Activated T-helper 1 cell treated with anti-CD3 and anti-CD28 coated beads, Interleukin-2, amount 50 U/mL, for 16 hours (primary cell): ENCODE results near the gene RAD54L2.
"Not testable (repeated sequence)": the region's sequence is repeated elsewhere in the genome, so short reads cannot be mapped to it uniquely, and the experiment has no call there.

ENCODE experiments used
- DNase-seq, 2 donors: peaks; one replicate each; pipeline ENCODE4 v3.0.0-alpha.2; 2020; ENCODE audit warnings: low read depth in 1 of 2, low spot score in 1 of 2

RAD54L2 gene

DNA sequence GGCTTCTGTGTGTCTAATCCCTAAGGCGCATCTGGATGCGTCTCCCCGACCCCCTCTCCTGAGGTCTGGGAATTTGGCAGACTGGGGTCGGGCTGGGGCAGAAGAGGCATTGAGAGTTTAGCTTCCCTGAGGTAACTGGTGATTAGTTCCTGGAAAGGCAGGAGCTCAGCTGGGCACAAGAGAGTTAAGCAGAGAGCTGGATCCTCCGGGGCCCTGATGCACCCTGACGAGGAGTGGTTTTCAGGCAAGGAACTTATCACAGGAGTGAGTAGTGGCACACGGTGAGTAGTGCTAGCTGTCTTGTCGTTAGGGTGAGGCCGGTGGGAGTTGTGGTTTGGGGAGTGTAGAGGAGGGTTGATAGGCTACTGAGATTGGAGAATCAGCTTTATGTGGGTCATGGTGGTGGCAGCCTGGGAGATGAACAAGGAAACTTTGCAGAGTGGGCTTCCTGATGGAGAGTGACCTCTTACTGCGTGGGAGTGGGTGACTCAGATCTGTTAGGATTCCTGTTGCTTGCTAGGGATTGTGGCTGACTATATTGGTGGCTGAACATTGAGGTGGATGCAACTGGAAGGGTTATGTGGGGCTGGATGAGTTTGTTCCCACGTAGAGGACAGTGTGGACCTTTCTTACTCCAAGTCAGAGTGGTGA, 897 bp downstream of the RAD54L2 start:
- no peak for DNase-seq

DNA sequence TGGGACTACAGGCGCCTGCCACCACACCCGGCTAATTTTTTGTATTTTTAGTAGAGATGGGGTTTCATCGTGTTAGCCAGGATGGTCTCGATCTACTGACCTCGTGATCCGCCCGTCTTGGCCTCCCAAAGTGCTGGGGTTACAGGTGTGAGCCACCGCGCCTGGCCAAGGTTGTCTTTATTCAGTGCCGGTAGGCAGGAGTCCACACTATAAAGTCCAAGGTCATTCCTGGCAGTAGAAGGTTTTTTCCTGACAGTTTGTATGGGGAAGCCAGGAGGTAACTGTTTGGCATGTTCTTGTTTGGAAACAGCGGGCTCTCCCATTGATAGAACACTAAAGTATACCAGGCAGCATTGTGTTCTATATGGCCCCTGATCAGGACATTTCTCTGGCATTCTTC, 4.1 kb downstream of the RAD54L2 start:
- not testable (repeated sequence) for DNase-seq

DNA sequence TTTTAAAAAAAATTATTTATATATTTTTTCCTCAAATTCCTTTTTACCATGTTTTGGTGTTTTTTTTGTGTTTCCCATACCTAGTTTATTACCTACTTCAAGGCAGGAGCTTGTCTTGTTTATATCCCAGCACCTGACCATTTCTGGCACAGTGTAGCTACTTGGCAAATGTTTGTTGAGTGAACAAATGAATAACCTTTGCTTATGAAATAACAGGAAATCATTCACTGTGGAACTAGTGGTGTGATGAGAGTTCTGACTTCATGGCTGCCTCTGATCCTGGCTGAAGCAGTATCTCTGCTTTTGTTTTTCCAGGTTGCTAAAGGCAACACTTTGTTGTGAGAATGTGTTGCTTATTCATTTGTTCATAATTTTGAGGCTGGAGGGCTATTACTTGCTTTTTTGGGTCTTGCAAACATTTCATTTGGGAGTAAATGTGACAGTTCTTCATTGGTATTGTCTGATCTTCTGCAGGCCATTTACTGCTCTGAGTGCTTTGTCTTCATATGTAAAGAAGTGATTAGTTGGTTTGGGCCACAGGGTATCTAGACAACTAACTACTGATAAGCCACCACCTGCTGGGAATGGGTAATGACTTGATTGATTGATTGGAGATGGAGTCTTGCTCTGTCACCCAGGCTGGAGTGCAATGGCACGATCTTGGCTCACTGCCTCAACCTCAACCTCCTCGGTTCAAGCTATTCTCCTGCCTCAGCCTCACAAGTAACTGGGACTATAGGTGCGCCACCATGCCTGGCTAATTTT, 5.7 kb downstream of the RAD54L2 start:
- DNase-seq, result no peak

DNA sequence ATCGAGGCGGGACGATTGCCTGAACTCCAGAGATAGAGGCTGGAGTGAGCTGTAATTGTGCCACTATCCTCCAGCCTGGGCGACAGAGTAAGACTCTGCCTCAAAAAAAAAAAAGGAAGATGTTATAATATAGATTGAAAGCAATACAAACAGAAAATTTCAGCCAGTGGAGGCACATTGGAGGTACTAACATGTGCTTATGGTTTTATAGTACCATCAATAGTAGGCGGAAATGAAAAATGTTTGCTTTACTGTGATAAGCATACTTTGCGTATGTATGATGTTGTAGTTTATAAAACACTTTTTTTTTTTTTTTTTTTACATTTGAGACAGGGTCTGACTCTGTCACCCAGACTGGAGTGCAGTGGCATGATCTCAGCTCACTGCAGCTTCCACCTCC, 8.8 kb downstream of the RAD54L2 start:
- no peak for DNase-seq

DNA sequence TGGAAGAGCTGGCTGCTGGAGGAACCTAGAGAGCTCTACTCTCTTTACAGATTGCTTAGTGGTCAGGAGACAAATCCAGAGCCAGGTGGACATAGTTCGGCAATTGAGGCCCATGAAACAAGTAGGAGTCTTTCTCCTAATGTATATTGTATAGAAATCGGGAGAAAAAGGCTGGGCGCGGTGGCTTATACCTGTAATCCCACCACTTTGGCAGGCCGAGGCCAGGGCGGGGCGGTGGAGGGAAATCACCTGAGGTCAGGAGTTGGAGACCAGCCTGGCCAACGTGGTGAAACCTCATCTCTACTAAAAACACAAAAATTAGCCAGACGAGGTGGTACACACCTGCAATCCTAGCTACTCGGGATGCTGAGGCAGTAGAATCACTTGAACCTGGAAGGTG, 10.8 kb downstream of the RAD54L2 start:
- DNase-seq, result no peak

DNA sequence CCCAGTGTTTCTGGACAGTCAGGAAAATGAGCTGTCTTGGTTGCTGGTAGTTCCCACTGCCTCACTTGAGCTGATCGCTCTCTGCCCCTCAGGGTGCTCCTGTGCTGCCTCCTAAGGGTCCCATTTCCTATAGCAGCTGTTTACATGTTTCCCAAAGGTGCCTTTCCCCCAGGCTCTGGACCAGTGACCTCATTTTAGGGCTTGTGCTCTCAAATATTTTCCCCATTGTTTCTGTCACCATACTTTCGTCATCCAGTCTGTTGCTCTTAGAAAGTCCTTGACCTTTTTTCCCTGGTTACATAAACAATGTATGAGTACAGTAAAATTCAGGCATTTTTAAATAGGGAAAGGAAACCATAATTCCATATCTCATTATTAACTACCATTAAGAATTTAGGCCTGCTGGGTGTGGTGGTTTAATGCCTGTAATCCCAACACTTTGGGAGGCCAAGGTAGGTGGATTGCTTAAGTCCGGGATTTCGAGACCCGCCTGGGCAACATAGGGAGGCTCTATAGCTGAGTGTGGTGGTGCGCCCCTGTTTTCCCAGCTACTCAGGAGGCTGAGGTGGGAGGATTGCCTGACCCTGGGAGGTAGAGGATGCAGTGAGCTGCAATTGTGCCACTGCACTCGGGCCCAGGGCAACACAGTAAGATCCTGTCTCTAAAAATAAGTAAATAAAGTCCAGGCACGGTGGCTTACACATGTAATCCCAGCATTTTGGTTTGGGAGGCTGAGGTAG, 11.7 kb downstream of the RAD54L2 start:
- no peak for DNase-seq

DNA sequence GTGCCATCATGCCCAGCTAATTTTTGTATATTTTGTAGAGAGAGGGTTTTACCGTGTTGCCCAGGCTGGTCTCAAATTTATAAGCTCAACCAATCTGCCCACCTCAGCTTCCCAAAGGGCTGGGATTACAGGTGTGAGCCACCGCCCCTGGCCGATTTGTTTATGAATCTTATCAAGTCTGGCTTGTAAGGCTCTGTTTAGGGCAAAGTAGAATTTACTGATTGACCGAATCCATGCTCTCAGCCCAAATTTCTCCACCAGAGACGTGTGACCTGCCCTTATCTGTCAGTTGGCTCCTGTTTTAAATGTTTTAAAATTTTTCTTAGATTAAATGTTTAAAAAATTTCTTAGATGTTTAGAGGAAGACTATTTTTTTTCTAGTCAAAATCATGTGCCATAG, 19.5 kb downstream of the RAD54L2 start:
- DNase-seq, result no peak

DNA sequence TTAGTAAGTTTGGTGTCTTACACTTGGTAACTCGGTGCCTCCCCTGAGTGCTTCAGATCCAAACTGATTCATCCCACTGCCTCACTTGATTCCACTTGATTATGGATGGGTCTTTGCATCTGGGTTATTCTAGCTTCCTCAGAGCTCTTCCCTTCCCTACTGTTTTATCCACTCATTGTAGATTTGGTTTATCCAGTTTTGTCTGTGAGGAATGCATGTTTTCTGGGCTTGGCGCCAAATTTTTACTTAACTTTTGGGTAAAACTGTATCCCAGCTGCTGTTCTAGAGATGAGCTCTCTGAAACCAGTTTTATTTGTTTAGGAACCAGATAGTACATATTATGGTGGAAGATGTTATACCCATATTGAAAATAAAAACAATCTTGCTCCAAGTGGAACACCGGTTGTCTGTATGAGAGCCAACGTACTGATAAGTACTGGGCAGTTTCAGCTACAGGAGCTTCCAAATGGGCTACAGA, 20.9 kb downstream of the RAD54L2 start:
- no peak for DNase-seq

DNA sequence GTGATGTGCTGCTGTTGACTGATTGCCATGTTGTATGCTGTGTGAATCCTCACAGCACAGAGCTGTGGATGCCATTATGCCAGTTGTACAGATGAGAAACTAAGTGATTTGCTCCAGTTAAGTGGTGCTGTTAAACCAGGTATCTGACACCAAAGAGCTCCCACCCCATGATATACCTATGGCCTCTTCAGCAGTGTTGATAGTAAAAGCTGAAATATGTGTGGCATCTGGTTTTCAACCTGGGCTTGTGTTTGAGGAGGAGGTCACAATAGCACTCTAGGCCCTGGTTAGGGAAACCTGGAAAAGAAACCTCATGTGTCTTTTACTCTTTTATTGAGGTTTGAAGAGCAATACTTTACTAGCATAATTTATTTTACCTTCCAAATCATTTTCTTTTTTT, 21.4 kb downstream of the RAD54L2 start:
- no peak for DNase-seq

DNA sequence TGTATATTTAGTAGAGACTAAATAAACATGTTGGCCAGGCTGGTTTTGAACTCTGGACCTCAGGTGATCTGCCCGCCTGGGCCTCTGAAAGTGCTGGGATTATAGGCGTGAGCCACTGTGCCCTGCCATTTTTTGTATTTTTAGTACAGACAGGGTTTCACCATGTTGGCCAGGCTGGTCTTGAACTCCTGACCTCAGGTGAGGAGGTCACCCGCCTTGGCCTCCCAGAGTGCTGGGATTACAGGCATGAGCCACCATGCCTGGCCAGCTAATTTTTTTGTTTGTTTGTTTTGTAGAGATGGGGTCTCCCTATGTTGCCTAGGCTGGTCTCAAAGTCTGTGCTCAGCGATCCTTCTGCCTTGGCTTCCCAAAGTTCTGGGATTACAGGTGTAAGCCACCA, 23.9 kb downstream of the RAD54L2 start:
- not testable (repeated sequence) for DNase-seq

DNA sequence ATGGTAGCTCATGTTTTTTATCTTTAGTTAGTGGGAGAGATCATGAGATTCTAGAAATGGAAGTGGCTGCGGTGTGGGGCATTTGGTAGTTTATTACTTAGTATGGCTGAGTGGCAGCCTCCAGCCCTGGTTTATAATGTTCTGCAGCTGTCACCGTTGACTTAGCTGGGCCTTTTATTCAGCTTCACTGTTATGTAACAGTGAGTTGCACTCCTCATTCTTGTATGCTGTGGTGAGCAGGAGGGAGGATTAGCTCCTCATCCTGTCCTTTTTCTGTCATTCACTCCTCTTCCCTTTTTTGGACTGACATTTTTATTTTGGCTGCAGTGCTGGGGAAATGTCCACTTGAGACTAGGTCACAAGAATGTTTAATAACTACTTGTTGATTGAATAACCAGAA, 29.5 kb downstream of the RAD54L2 start:
- DNase-seq, result no peak

DNA sequence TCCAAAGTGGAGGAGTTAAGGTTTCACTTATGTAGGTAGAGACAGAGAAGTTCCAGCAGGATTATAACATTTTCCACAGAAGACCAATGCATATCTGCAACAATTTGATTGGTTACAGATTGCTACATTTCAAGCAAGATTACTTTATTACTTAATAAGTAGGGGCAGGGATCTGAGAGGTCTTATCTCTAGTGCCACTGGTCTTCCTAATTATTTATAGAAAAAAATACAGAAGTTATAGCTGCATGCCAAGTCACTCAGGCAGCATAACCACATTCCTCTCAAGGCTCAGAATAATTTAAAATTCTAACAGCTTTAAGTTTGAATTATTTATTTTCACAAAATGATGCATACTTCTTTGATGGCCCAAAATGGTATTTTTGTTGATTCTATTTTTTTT, 30.5 kb downstream of the RAD54L2 start:
- no peak for DNase-seq

DNA sequence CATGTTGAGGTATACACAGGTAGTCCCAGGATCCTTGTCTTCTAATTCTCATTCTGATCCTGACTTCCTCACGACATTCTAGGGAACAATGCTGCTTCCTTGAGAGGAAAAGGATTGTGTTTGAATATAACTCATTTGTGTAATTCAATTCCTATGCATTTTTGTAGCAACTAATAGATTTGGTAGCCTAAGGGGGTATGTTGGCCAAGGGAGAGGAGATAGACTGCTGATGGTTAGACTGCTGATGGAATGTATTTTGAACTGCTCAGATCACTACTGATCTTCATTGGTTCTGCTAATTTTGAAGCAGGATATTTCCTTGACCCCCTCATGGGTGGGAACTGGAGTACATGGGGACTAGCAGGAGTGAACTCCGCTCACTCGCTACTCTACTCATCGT, 39.7 kb downstream of the RAD54L2 start:
- no peak for DNase-seq

DNA sequence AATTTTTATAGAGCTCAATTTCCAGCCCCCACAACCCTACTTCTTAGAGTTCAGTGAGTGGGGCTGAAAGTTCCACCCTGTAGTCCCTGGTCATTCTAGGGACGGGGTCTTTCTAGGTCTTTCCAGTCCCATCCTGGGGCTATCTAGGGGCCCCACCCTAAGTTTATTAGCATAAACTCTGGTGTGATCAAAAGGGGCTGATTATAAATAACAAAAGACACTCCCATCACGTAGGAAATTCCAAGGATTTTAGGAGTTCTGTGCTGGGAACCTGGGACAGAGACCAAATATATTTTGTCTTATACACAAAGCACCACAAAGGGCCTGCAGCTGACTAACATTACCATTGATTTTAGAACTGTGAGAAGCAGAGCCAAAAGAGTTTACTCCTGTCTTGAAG, 41.9 kb downstream of the RAD54L2 start:
- no peak for DNase-seq

DNA sequence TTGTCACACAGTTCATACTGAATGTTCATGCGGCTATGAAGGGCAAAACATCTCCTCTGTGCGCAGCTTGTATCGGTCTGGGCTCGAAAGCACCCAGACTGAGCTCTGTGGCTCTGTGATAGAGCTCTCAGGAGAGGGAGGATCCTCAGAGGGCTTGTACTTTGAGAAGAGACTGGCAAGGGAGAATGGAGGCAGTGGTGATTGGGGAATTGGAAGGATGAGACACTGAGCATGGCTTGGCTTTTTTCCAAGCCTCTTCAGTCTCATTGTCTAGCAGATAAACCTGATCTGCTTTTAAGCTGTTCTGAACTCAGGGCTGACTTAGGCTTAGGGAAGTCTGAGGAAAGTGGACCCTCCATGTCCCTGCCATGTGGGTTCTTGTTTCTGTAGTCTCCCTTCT, 43.0 kb downstream of the RAD54L2 start:
- no peak for DNase-seq

DNA sequence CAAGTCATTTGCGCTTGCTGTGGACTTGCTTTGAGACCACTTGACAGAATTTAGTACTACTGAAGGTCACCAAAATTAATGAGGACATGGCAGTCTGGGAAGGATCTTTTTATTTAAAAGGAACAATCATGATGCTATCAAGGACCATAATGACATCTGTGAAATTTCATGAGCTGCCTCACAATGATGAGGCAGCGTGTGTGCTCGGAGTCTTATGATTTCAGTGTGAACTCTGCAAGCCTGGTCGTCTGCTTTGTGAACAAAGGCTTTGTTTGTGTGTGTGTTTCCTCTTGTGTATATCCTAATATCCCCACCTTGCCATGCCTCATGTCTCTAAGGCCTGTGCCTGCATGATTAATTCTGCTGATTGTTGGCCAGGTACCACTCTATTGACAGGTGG, 46.7 kb downstream of the RAD54L2 start:
- no peak for DNase-seq

DNA sequence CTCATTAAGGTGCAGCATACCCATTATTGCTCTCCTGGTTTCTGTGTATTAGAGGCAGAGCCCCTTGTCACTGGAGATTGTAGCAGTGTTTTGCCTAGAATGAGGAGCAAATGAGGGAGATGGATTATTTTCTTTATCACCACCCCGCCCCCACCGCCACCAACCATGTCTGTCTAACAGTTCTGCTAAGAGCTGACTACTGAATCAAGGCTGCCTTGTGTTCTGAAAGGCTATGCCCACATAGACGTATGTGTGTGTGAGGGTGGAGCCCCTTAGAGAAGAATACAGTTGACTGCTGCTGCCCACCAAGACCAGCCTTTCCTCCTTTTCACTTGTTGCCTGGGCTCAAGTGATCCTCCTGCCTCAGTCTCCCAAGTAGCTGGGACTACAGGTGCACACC, 47.4 kb downstream of the RAD54L2 start:
- DNase-seq, result no peak
